HG02623 (cell line): Measurements from ENCODE around the gene TMEM98.
"Not testable (repeated sequence)": the region's sequence is repeated elsewhere in the genome, so short reads cannot be mapped to it uniquely, and the experiment has no call there.

Source experiments
- ATAC-seq: cut with Tn5 transposase; IDR thresholded peaks from one replicate; pipeline ENCODE4 v1.9.1; 2021; ENCODE audit warnings: moderate library complexity; ENCODE audit not compliant: unreplicated experiment

Gene TMEM98, protein sequence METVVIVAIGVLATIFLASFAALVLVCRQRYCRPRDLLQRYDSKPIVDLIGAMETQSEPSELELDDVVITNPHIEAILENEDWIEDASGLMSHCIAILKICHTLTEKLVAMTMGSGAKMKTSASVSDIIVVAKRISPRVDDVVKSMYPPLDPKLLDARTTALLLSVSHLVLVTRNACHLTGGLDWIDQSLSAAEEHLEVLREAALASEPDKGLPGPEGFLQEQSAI

GRCh38 chr17:32927724-32928585 is at the start of gene TMEM98:
TMEM98 (plus strand) TSS chr17:32928153; CDS start chr17:32931529, 3,376 bp downstream.
- ATAC-seq = no peak

- ATAC-seq = no peak
These were observed 49.7 kb upstream of the TMEM98 start for GRCh38 chr17:32878211-32878610.

GRCh38 chr17:32879134-32879533 is 48.8 kb upstream of the TMEM98 start:
- no peak for ATAC-seq

GRCh38 chr17:32880671-32881453 is 47.1 kb upstream of the TMEM98 start:
- ATAC-seq = no peak

- no peak for ATAC-seq
These were observed 45.9 kb upstream of the TMEM98 start for GRCh38 chr17:32882029-32882428.

DNA sequence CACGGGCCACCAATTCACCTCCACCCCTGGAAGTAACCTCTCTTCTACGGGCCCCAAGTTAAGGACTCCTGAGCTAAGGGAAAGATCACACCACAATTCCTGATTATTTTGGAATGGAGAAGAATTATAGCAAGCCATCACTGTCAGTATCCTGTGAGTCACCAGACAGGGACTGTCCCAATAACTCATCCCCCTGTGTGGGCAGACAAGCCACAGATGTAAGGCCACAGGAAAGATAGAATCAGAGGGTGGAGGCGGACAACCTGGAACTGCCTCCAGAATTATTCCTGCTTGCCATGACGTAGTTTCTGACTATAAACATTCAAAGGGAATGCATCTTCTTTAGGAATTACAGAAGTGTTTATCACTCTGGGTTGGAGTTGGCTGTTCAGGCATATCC is 45.2 kb upstream of the TMEM98 start:
- ATAC-seq = no peak

GRCh38 chr17:32886951-32887350 is 41.0 kb upstream of the TMEM98 start:
- not testable (repeated sequence) for ATAC-seq

DNA sequence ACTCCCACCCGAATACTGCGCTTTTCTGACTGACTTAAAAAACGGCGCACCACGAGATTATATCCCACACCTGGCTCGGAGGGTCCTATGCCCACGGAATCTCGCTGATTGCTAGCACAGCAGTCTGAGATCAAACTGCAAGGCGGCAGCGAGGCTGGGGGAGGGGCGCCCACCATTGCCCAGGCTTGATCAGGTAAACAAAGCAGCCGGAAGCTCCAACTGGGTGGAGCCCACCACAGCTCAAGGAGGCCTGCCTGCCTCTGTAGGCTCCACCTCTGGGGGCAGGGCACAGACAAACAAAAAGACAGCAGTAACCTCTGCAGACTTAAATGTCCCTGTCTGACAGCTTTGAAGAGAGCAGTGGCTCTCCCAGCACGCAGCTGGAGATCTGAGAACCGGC is 40.5 kb upstream of the TMEM98 start:
- ATAC-seq = not testable (repeated sequence)

- ATAC-seq = no peak
These were observed 33.7 kb upstream of the TMEM98 start for GRCh38 chr17:32894245-32894644.

DNA sequence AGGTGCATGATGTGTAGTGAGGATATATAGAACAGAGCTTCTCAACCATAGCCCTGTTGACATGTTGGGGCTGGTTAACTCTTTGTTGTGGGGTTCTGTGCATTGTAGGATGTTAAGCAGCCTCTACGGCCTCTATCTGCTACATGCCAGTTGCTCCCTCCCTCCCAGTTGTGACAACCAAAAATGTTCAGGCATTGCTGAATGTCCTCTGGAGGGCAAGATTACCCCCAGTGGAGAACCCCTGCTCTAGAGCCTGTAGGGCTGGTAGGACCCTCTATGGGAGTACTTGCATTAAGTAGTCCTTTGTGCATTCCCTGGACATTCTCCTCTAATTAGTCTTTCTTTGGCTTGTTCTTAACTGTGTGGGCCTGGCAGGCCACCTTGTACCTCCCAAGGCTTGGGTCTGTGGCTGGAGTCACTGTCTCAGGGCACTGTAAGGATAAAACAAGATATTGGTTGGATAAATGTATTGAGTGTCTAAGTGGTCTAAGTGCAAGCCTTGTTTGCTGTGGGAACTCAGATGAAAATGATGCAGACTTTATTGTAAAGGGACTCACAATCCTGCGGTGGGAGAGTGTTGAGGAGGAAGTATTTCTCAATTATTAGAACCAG is 31.2 kb upstream of the TMEM98 start:
- ATAC-seq = no peak

DNA sequence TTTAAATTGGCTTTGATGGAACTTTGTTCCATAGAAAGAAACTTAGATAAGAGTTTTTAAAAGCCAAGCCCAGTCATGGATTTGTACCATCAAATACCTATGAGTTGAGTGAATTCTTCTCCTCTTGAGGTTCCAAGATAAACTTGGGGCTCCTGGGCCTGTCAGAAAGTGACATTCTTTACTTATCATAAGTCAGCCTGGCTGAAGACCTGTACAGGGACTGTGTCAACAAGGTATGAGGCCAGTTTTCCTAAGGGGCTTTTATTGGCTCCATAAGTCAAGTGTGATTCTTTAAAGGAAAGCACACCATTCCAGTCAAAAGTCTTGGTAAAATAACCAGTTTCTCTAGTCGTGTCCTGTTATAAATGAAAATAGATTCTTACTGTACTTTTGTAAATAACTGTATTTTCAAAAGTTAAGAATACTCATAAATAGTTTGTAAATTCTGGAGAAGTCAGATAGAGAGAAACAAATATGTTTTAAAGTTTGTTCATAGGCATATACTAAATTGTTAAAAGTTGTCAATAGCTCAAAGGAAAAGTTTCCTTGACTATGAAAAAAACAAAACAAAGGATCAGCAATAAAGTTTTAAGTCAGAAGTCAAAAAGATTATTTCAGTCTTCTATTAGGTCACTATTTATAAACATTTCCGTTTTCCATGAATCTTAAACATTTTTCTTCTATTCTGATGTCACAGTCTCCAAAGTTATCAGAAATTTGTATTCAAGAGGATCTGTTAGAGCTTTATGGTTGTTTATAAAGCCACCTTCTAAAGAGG is 28.5 kb upstream of the TMEM98 start:
- ATAC-seq = no peak

GRCh38 chr17:32901743-32902142 is 26.2 kb upstream of the TMEM98 start:
- ATAC-seq = no peak

DNA sequence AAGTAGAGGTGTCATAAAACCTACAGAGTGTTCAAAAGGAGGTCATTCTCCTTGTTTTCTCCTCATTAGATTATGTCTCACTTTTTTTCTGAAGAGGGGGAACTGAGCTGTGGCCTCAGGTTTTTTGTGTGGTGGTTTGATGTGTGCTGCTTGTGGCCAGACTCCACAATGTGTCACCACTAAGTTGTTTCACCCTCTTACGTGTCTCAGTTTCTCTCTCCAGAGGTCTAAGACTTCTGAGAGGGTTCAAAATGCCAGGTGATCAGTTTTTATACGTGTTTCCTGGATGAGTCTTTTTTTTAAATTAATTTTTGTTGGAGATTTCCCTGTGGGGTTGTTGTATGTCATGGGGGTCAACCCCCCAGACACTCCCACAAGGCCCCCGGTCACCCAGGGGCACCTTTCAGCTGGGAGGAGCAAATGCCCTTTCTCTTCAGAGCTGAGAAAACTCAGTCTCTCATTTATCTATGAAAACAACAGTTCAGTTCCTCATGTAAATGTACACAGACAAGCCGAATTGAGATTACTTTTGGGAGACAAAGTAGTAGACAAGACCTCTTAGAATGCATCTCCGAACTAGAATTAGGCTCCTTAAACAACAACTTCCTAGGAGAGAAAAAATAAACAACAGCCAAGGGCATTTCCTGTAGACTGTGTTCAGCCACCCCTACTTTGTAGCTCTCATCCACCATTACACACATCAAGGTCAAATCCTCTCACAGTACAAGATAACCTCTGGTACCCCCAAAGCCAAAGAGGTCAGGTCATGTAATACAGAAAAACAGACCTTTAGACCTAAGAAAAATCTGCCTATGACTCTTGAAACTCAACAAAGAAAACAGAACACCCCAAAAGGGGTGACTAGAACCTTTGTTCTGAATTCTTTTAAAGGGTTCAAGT is 23.9 kb upstream of the TMEM98 start:
- ATAC-seq = no peak

DNA sequence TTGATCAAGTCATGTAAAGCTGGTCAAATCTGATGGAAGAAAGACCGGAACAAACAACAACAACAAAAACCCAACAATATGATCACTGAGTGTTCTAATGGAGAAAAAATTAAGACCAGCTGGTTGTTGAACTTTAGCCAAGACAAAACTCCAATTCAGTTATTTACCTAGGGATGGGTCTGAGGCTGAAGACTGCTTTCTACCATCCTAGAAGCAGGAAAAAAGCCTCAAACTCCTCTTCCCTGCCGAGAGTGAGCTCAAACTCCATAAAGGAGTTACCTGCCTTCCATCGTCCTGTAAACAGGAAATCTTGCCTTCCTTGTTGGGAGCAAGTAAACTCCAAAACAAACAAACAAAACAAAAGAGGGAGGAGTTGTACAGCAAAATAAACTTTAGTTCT is 23.1 kb upstream of the TMEM98 start:
- ATAC-seq = no peak

- ATAC-seq = no peak
These were observed 20.4 kb upstream of the TMEM98 start for GRCh38 chr17:32907583-32907982.

DNA sequence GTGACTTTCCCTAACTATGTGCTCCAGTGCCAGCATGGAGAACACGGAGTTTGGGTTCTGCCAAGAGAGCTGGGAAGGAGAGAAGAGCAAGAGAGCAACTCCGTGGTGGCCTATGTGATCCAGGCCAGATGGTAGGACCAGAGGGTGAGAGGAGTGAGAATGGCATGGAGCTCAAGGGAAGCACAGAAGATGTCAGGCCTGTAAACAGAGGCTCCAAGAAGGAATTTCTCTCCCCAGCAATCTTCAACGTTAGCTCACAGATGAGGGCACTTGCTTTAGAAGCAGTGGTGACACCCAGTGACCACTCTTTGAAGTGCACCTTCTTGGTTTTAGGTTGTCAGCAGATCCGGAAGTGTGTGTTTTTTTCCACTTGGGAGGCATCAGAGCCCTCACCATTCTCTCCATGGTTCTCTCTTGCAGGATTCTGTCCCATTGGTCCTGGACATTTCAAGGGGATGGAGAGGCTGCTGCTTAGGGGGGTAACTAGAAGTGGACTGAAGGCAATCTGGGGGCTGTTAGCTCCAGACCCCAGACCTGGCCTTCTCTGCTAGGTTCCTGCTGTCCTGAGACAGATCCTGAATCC is 18.1 kb upstream of the TMEM98 start:
- no peak for ATAC-seq

DNA sequence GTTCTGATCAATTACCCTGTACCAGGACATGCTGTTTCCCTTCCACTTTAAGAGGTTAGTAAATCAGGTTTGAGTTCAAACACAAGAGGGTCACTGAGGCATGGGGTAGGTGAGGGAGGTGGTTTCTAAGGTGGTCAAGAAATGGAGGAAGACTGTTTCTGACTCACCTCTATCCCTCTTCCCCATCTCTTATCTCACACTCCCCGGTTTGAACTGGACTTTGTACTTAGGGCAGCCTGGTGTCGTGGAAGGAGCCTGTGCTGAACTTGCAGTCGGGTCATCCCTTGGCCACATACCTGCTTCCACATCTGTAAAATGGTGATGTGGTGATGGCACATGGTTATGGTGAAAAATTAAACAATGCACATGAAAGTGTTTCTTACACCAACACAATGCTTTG is 17.2 kb upstream of the TMEM98 start:
- ATAC-seq = no peak

DNA sequence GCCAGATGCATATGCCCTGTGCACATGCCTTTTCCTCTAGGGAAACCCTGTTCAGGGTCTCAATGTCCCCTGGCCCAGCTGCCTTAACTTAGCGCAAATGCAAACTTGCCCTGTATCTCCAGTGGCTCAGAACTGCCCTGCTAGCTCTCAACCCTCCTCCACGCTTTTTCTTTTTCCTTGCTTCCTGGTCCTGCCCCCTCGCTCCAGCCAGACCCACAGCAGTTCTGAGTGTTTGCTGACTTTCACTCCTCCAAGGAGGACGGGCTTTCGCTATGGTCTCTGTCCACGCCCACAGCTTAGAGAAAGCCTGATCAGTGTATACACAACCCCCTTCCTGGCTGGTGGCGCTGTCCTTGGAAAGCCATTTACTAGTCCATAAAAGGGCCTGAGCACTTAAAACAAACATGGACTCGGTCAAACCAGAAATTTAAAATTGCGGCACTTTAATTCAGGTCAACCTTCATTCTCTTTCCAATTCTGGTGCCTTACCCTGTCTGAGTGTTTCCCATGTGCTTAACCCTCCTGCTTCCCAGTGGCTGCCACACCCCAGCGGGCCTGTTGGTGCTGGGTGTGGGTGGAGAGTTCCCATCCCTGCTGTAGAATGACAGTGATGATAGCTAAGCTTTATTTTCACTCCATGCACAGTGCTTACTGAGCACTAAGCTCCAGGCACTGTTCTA is 15.6 kb upstream of the TMEM98 start:
- ATAC-seq = no peak
